IPS-15b (cell line): Measurements from ENCODE around the gene ENTPD6.

Experiments used
- H3K27me3 ChIP-seq: one replicate; pipeline ENCODE4 v1.6.1; 2013; ENCODE audit warnings: low read length; ENCODE audit not compliant: control insufficient read depth, insufficient read depth
- H3K36me3 ChIP-seq: one replicate; pipeline ENCODE4 v1.6.1; 2013; ENCODE audit warnings: low read length; ENCODE audit not compliant: control insufficient read depth, insufficient read depth
- H3K4me1 ChIP-seq: one replicate; pipeline ENCODE4 v1.6.1; 2013; ENCODE audit warnings: mild to moderate bottlenecking, low read length; ENCODE audit not compliant: control insufficient read depth, insufficient read depth
- H3K4me3 ChIP-seq: one replicate; pipeline ENCODE4 v1.5.1; 2013; ENCODE audit warnings: low read depth, low read length
- H3K9ac ChIP-seq: one replicate; pipeline ENCODE4 v1.6.1; 2013; ENCODE audit warnings: low read depth, mild to moderate bottlenecking, low read length
- H3K9me3 ChIP-seq: one replicate; pipeline ENCODE4 v1.6.1; 2013; ENCODE audit warnings: mild to moderate bottlenecking, low read length; ENCODE audit not compliant: control insufficient read depth, insufficient read depth

Gene ENTPD6

GRCh38 chr20:25242231-25242630 is 46.7 kb downstream of the ENTPD6 start:
- H3K4me3 ChIP-seq, result no peak overlapping the region
- no peaks in the 10 kb centered on the region for H3K36me3 ChIP-seq
- no peak overlapping the region for H3K9ac ChIP-seq
- H3K27me3 ChIP-seq, result peaks cover 13% of the 10 kb centered on the region
- H3K4me1 ChIP-seq, result peaks cover 4% of the 10 kb centered on the region
- H3K9me3 ChIP-seq, result no peaks in the 10 kb centered on the region

DNA sequence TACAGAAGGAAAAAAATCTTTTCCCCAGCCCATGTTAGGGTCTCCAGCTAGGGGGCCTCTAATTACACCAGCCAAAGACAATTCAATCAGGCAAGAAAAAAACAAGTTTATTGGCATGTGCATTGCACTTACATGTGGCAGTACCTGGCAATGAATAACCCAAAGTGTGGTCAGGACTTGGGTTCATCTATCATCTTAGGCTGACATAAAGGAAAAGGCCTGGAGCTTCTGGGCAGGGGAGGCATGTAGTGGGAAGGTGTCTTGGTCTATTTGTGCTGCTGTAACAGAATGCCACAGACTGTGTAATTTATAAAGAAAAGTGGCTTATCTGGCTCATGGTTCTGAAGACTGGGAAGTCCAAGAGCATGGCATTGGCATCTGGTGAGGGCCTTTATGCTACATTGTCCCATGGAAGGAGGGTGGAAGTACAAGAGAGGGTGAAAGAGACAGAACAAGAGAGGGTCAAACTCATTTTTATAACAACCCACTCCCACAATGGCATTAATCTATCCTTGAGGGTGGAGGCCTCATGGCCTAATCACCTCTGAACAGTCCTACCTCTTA is 48.0 kb downstream of the ENTPD6 start:
- Histone ChIP-seq H3K9me3 (no peaks in the 10 kb centered on the region), H3K4me1 (peaks cover 4% of the 10 kb centered on the region), H3K9ac (no peak overlapping the region), H3K27me3 (peaks cover 13% of the 10 kb centered on the region), H3K36me3 (no peaks in the 10 kb centered on the region), H3K4me3 (no peak overlapping the region)

- Histone ChIP-seq H3K4me1 (peaks cover 9% of the 10 kb centered on the region), H3K9me3 (no peaks in the 10 kb centered on the region)
Measured at GRCh38 chr20:25244976-25245375, 49.5 kb downstream of the ENTPD6 start.

DNA sequence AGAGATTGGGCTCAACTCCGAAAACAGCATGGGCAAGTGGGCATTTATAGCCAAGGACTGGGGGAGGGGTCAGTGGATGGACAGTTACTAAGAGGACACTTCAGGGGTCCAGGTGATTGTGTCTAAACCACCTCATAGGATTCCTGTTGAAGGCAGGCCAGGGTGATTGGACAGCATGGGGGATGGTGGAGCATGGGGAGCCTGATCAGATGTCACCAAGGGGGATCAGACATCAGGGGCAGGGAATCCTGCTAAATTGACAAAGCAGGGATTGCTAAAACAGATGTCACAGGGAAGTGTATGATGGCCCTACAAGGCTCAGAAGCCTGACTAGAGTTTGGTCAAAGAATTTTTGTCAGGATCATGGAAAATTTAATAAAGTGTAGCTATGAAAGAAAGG is 49.9 kb downstream of the ENTPD6 start:
- H3K9ac ChIP-seq, result no peak overlapping the region
- peaks cover 13% of the 10 kb centered on the region for H3K27me3 ChIP-seq
- no peaks in the 10 kb centered on the region for H3K36me3 ChIP-seq
- H3K9me3 ChIP-seq, result no peaks in the 10 kb centered on the region
- H3K4me1 ChIP-seq, result peaks cover 9% of the 10 kb centered on the region
- H3K4me3 ChIP-seq, result no peak overlapping the region

More at GRCh38 chr20:25244976-25245375, 49.5 kb downstream of the ENTPD6 start:
- Histone ChIP-seq H3K36me3 (no peaks in the 10 kb centered on the region), H3K4me3 (no peak overlapping the region), H3K9ac (no peak overlapping the region), H3K27me3 (peaks cover 13% of the 10 kb centered on the region)

GRCh38 chr20:25246182-25246999 is 50.9 kb downstream of the ENTPD6 start:
- Histone ChIP-seq H3K36me3 (no peaks in the 10 kb centered on the region), H3K4me3 (peak overlapping the region; percentile 82), H3K27me3 (peaks cover 13% of the 10 kb centered on the region), H3K9ac (no peak overlapping the region), H3K4me1 (peaks cover 9% of the 10 kb centered on the region), H3K9me3 (no peaks in the 10 kb centered on the region)

GRCh38 chr20:25247000-25247517 is 51.5 kb downstream of the ENTPD6 start:
- Histone ChIP-seq H3K4me1 (peaks cover 9% of the 10 kb centered on the region), H3K4me3 (peak overlapping the region; percentile 82), H3K27me3 (peaks cover 13% of the 10 kb centered on the region), H3K9me3 (no peaks in the 10 kb centered on the region), H3K36me3 (no peaks in the 10 kb centered on the region), H3K9ac (no peak overlapping the region)

DNA sequence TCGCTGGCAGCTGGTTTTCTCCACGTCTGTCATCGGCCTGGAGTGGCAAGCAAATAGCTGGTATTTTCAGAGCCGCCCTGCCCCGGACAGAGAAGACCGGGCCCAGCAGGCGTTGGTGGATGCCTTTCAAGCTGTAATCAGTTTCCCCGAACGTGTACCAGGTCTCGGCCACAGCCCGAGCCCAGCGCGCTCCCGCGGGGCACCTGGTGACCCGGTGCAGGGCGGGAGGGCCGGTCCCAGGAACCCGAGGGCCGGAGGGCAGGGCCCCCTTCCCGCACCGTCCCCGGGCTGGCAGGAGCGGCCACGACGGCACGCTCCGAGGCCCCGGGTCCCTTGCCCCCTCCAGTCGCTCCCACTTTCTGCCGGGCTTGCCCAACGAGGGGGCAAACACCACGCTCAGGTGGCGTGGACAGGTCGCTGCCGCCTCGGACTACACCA is 52.0 kb downstream of the ENTPD6 start:
- Histone ChIP-seq H3K9me3 (no peaks in the 10 kb centered on the region), H3K9ac (no peak overlapping the region), H3K4me1 (peaks cover 9% of the 10 kb centered on the region), H3K27me3 (peaks cover 13% of the 10 kb centered on the region), H3K4me3 (peak overlapping the region; percentile 82), H3K36me3 (no peaks in the 10 kb centered on the region)

GRCh38 chr20:25247956-25248785 is 52.7 kb downstream of the ENTPD6 start, which contains the start of gene PYGB:
TSS of gene PYGB (plus strand) at chr20:25248085. CDS start at chr20:25248179, 94 bp downstream.
- peaks cover 9% of the 10 kb centered on the region for H3K4me1 ChIP-seq
- no peaks in the 10 kb centered on the region for H3K9me3 ChIP-seq
- H3K27me3 ChIP-seq, result peaks cover 13% of the 10 kb centered on the region
- peak within 1 kb of the TSS; percentile 82 for H3K4me3 ChIP-seq
- peak within 1 kb of the TSS; percentile 60 for H3K9ac ChIP-seq
- no peaks in the 10 kb centered on the region for H3K36me3 ChIP-seq

DNA sequence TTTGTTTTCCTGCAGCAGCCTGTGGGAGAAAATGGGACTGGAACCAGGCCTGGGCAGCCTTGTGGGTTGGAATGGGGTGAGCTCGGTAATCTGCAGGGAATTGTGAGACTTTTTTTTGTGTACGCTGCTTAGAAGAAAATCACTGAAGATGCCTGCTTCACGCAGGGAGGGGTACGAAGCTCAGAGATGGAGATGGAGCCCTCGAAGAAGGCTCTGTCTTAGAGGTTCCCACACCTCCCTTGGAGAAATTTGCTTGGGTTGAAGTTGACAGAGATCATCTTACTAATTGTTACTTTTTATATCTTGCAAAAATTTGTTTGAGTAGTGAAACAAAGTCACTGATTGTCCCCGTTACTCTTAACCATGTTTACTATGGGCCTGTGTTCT is 53.3 kb downstream of the ENTPD6 start:
- H3K36me3 ChIP-seq, result no peaks in the 10 kb centered on the region
- H3K4me3 ChIP-seq, result peak overlapping the region; percentile 80
- H3K9me3 ChIP-seq, result no peaks in the 10 kb centered on the region
- H3K9ac ChIP-seq, result peak overlapping the region; percentile 60
- peaks cover 13% of the 10 kb centered on the region for H3K27me3 ChIP-seq
- H3K4me1 ChIP-seq, result peaks cover 9% of the 10 kb centered on the region

- no peaks in the 10 kb centered on the region for H3K9me3 ChIP-seq
- no peaks in the 10 kb centered on the region for H3K36me3 ChIP-seq
- H3K4me3 ChIP-seq, result peak overlapping the region; percentile 80
- peaks cover 13% of the 10 kb centered on the region for H3K27me3 ChIP-seq
- no peak overlapping the region for H3K9ac ChIP-seq
- H3K4me1 ChIP-seq, result peaks cover 9% of the 10 kb centered on the region
Measured at GRCh38 chr20:25249198-25249931, 53.9 kb downstream of the ENTPD6 start.

DNA sequence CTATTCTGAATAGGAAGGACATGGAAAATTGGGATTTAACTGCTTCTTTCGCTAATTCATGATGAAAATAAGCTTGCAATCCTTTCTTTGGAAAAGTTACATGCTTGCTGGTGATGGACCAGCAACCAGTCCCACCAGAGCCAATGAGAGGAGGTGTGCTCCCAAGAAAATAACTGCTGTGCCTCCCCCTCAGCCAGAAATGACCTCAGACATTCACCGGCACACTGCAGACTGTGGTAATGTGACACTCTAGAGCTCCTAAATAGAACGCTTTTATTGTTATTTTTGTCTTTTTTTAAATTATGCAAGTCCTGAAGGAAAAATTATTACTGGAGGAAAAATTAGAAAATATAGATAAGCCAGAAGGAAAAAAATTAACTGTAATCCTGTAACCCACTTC is 55.0 kb downstream of the ENTPD6 start:
- Histone ChIP-seq H3K36me3 (no peaks in the 10 kb centered on the region), H3K4me3 (no peak overlapping the region), H3K9ac (no peak overlapping the region), H3K27me3 (peaks cover 13% of the 10 kb centered on the region), H3K4me1 (peaks cover 9% of the 10 kb centered on the region), H3K9me3 (no peaks in the 10 kb centered on the region)
